MM.1S (cell line): ENCODE results near the gene RNF224.

Source experiments
- DNase-seq: peaks from one replicate; pipeline ENCODE4 v3.0.0-alpha.2; 2015
- H2AFZ ChIP-seq: fragments of 300-600 bp; sonication (generic); 2 replicates; pipeline ENCODE4 v1.6.0; 2016; ENCODE audit warnings: antibody characterized with exemption, low read length
- H3F3A ChIP-seq: fragments of 300-600 bp; sonication (generic); 2 replicates; pipeline ENCODE4 v1.6.1; 2016; ENCODE audit warnings: mild to moderate bottlenecking, antibody characterized with exemption, low read length, moderate library complexity, mixed read lengths; ENCODE audit not compliant: insufficient read depth
- H3K27ac ChIP-seq: fragments of 300-600 bp; sonication (generic); 2 replicates; pipeline ENCODE4 v1.5.1; 2016; ENCODE audit warnings: mild to moderate bottlenecking, low read length
- H3K27me3 ChIP-seq: fragments of 300-600 bp; sonication (generic); replicated peaks from 2 replicates; pipeline ENCODE4 v1.6.0; 2016; ENCODE audit warnings: low read length; ENCODE audit not compliant: insufficient read depth
- H3K36me3 ChIP-seq: fragments of 300-600 bp; sonication (generic); replicated peaks from 2 replicates; pipeline ENCODE4 v1.6.1; 2016; ENCODE audit warnings: mild to moderate bottlenecking, low read length, mixed read lengths; ENCODE audit not compliant: insufficient read depth
- H3K4me1 ChIP-seq: fragments of 300-600 bp; sonication (generic); 2 replicates; pipeline ENCODE4 v1.6.1; 2016; ENCODE audit warnings: low read length, mixed read lengths
- H3K4me2 ChIP-seq: fragments of 300-600 bp; sonication (generic); 2 replicates; pipeline ENCODE4 v1.6.0; 2016; ENCODE audit warnings: low read depth, low read length
- H3K4me3 ChIP-seq: fragments of 300-600 bp; sonication (generic); 2 replicates; pipeline ENCODE4 v1.5.1; 2016; ENCODE audit warnings: low read length, mixed read lengths
- H3K79me2 ChIP-seq: fragments of 300-600 bp; sonication (generic); 2 replicates; pipeline ENCODE4 v1.6.1; 2016; ENCODE audit warnings: mixed run types, low read length, mixed read lengths
- H3K9ac ChIP-seq: fragments of 300-600 bp; sonication (generic); 2 replicates; pipeline ENCODE4 v1.6.1; 2016; ENCODE audit warnings: low read length, mixed read lengths
- H3K9me2 ChIP-seq: fragments of 300-600 bp; sonication (generic); replicated peaks from 2 replicates; pipeline ENCODE4 v1.6.1; 2016; ENCODE audit warnings: mild to moderate bottlenecking, low read length, mixed read lengths; ENCODE audit not compliant: insufficient read depth
- H3K9me3 ChIP-seq: fragments of 300-600 bp; sonication (generic); replicated peaks from 2 replicates; pipeline ENCODE4 v1.6.1; 2016; ENCODE audit warnings: mild to moderate bottlenecking, low read length, mixed read lengths; ENCODE audit not compliant: insufficient read depth
- H4K20me1 ChIP-seq: fragments of 300-600 bp; sonication (generic); 2 replicates; pipeline ENCODE4 v1.6.1; 2016; ENCODE audit warnings: mild to moderate bottlenecking, low read length, moderate library complexity, mixed read lengths; ENCODE audit not compliant: insufficient read depth
- CTCF ChIP-seq: fragments of 300-600 bp; sonication (generic); IDR thresholded peaks from 2 replicates; pipeline ENCODE4 v1.5.1; 2016; ENCODE audit warnings: antibody characterized with exemption, low read length, mixed read lengths
- EZH2 ChIP-seq: fragments of 300-600 bp; sonication (generic); optimal IDR thresholded peaks from 2 replicates; pipeline ENCODE3; 2017; ENCODE audit warnings: low read depth, mild to moderate bottlenecking, antibody characterized with exemption, low read length, mixed read lengths
- EZH2phosphoT487 ChIP-seq: fragments of 300-600 bp; sonication (generic); IDR thresholded peaks from 2 replicates; pipeline ENCODE4 v1.6.1; 2018; ENCODE audit warnings: antibody characterized with exemption, low read length

The RNF224 gene

GRCh38 chr9:137266162-137266527 lies 38.8 kb downstream of the RNF224 start:
- H3K27ac ChIP-seq: no peak overlapping the region
- H3K9me3 ChIP-seq: no peaks in the 10 kb centered on the region
- H3K4me3 ChIP-seq: no peak overlapping the region
- no peak overlapping the region for H2AFZ ChIP-seq
- DNase-seq: no peak
- H3K36me3 ChIP-seq: no peaks in the 10 kb centered on the region
- no peaks in the 10 kb centered on the region for H4K20me1 ChIP-seq
- no peaks in the 10 kb centered on the region for H3K27me3 ChIP-seq
- H3F3A ChIP-seq: peaks cover 8% of the 10 kb centered on the region; the same call in 1 of the 2 replicates
- H3K9me2 ChIP-seq: no peaks in the 10 kb centered on the region
- peaks cover 8% of the 10 kb centered on the region; the same call in 1 of the 2 replicates for H3K79me2 ChIP-seq
- H3K4me1 ChIP-seq: peaks cover 20% of the 10 kb centered on the region
- H3K4me2 ChIP-seq: no peak overlapping the region
- no peak overlapping the region for H3K9ac ChIP-seq
- TF ChIP-seq EZH2phosphoT487 (no peak), CTCF (no peak), EZH2 (no peak)

GRCh38 chr9:137266585-137267453 lies 39.5 kb downstream of the RNF224 start:
- H3K9ac ChIP-seq: no peak overlapping the region
- H2AFZ ChIP-seq: no peak overlapping the region
- peaks cover 8% of the 10 kb centered on the region; the same call in 1 of the 2 replicates for H3F3A ChIP-seq
- H3K36me3 ChIP-seq: no peaks in the 10 kb centered on the region
- no peaks in the 10 kb centered on the region for H3K27me3 ChIP-seq
- no peaks in the 10 kb centered on the region for H3K9me3 ChIP-seq
- no peaks in the 10 kb centered on the region for H3K9me2 ChIP-seq
- no peaks in the 10 kb centered on the region for H4K20me1 ChIP-seq
- DNase-seq: no peak
- no peak overlapping the region for H3K4me2 ChIP-seq
- peaks cover 8% of the 10 kb centered on the region; the same call in 1 of the 2 replicates for H3K79me2 ChIP-seq
- no peak overlapping the region for H3K27ac ChIP-seq
- H3K4me3 ChIP-seq: no peak overlapping the region
- TF ChIP-seq CTCF (no peak), EZH2 (no peak), EZH2phosphoT487 (no peak)
- peaks cover 20% of the 10 kb centered on the region for H3K4me1 ChIP-seq

- no peaks in the 10 kb centered on the region for H4K20me1 ChIP-seq
- no peak overlapping the region for H3K4me2 ChIP-seq
- TF ChIP-seq EZH2phosphoT487 (no peak), EZH2 (no peak), CTCF (no peak)
- no peaks in the 10 kb centered on the region for H3K9me2 ChIP-seq
- no peak for DNase-seq
- peaks cover 20% of the 10 kb centered on the region for H3K4me1 ChIP-seq
- H3K79me2 ChIP-seq: peaks cover 8% of the 10 kb centered on the region; the same call in 1 of the 2 replicates
- no peak overlapping the region for H3K27ac ChIP-seq
- H3K9me3 ChIP-seq: no peaks in the 10 kb centered on the region
- no peak overlapping the region for H3K9ac ChIP-seq
- peaks cover 8% of the 10 kb centered on the region; the same call in 1 of the 2 replicates for H3F3A ChIP-seq
- H2AFZ ChIP-seq: no peak overlapping the region
- H3K27me3 ChIP-seq: no peaks in the 10 kb centered on the region
- no peak overlapping the region for H3K4me3 ChIP-seq
- H3K36me3 ChIP-seq: no peaks in the 10 kb centered on the region
Measured at GRCh38 chr9:137267933-137268355, 40.6 kb downstream of the RNF224 start.
